ENCODE measurements around the gene CELA3B.
A peak's percentile ranks its signal among the peaks of the same experiment; 100 is the strongest.
"Not testable (repeated sequence)": the region's sequence is repeated elsewhere in the genome, so short reads cannot be mapped to it uniquely, and the experiment has no call there.

CELA3B gene

DNA sequence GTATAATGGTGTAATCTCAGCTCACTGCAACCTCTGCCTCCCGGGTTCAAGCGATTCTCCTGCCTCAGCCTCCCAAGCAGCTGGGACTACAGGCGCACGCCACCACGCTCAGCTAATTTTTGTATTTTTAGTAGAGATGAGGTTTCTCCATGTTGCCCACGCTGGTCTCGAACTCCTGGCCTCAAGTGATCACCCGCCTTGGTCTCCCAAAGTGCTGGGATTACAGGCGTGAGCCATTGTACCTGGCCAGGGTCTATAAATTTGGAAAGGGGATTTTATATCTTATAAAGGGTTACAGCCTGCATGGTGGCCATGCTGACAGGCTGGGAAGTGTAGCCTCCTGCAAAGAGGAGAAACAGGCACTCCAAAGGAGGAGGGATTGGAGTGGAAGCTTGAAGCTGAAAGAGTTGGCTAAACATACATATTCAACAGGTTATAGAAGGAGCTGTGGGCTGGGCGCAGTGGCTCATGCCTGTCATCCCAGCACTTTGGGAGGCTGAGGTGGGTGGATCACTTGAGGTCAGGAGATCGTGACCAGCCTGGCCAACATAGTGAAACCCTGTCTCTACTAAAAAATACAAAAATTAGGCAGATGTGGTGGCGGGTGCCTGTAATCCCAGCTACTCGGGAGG is 37.9 kb downstream of the CELA3B start:
- not testable (repeated sequence) for DNase-seq

DNA sequence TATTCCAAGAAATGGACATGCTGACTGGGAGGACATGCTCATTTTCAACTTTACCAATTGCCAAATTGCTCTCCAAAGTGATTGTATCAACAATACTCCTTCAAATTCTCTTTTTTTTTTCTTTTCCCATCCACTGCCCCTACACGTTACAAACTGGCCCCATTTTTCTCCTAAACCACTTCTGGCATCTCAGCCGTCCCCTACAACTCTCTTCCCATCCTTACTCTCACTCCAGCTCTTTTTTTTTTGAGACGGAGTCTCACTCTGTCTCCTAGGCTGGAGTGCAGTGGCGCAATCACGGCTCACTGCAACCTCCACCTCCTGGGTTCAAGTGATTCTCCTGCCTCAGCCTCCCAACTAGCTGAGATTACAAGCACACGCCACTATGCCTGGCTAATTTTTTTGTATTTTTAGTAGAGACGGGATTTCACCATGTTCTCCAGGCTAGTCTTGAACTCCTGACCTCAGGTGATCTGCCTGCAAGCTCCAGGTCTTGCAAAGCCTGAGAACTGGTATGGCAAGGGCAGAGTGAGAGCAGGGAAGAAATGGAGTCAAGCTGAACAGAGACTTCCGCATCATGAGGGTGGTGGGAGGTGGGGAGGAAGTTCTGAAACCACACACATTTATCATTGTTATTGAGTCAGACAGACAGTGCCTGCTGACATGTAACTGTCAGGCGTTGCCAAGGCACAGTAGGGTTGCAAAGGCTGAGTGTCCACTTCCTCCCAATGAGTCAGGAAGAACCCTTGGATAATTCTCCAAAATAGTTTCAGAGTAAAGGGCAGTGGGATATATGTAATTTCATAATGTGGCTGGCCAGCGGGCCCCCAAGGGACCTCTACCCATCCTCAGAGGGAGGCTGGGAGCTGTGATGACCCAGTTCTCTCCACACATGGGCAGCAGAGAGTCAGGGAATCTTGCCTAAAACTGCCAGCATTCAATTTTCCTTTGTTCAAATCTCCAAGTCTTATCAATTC is 42.0 kb downstream of the CELA3B start:
- DNase-seq = peak in 1 of 2 experiments; percentile 20

DNA sequence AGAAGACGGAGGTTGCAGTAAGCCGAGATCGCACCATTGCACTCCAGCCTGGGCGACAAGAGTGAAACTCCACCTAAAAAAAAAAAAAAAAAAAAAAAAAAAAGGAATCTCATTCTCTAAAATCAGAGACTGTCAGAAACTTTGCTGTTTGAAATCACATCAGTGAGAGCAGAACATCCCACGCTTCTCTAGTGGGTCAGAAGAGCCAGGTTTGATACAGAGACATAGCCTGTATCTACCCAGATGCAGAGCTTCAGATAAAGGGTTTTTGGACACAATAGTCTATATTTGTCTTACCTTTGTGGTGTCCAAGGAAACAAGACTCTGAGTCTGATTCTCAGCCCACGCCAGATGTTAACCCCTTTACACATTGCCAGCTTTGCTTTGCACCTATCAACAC is 44.2 kb downstream of the CELA3B start:
- DNase-seq = no peak

DNA sequence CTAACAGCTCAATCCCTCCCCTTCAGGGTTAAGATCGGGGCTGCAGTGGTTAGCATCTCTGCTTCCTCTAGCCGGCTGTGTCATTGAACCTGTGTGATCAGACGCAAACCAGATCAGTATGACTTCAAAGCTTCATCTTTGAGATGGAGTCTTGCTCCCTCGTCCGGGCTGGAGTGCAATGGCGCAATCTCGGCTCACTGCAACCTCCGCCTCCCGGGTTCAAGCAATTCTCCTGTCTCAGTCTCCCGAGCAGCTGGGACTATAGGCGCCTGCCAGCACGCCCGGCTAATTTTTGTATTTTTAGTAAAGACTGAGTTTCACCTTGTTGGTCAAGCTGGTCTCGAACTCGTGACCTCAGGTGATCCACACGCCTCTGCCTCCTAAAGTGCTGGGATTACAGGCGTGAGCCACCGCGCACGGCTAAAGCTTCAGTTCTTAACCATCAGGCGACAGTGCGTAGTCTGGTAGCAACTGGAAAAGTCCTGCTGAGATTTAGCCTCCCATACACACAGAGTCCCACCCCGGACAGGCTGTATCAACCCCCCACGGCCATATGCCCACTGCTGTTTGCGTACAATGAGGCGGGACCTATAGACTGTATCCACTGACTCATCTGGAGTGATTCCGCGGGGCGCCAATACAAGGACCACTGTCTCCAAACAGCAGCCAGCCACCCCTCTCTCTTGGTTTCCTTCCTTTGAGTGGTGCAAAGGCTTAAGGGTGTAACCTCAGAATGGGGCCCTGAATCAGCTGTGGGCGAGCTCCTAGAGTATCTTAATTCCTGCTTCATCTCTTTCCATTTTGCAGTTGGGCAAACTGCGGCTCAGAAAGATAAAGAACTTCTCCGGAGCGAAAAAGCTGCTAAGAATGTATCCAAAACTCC is 47.9 kb downstream of the CELA3B start:
- DNase-seq = peak; percentile 75 to 87

DNA sequence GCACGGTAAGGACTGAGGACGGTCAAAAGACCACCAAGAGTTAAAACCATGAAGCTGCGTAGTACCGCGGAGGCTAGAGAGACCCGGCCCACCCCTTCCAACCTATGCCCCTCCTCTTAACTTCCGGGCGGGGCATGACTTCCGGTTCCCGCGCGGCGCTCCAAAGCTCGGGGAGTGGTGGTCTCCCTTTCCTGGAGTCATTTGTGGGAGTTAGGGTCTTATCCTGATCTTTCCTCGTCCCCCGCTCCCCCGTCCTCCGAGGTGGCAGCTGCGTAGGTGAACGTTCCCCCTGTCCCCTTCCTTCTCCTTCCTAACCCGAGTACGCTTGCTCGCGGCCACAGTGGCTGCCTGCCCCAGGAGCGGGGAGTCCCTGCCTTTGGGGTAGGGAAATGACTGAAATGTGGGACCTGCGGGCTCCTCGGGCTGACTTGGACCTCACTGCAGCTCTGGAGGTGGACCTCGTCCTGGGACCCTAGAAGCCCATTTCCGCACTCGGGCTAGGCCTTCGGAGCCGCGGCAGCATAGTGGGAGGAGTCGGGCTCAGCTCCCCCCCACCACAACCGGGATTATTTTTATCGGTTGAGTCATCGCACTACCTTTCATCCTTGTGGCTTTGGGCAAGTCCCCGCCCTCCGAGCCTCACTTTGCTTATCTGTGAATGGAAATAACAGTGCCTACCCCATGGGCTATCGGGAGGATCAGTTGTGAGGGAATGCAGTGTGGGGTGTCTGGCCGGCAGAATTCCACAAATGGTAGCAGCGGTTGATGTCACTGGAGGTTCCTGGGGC is 48.7 kb downstream of the CELA3B start:
- DNase-seq = peak; percentile 91 to 95

DNA sequence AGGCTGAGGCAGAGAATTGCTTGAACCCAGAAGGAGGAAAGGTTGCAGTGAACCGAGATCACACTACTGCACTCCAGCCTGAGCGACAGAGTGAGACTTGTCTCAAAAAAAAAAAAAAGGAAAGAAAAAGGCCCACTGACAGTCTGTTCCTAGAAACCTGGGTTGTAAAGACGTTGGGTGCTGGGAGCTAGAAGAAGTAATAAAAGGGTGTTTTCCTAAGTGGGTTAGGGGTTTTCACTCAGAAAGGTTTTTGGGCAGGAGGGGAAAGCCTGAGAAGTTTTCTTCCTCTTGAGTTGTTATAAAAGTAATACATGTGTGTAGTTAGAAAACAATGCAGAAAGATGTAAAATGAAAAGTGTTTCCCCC is 50.1 kb downstream of the CELA3B start:
- no peak for DNase-seq

DNA sequence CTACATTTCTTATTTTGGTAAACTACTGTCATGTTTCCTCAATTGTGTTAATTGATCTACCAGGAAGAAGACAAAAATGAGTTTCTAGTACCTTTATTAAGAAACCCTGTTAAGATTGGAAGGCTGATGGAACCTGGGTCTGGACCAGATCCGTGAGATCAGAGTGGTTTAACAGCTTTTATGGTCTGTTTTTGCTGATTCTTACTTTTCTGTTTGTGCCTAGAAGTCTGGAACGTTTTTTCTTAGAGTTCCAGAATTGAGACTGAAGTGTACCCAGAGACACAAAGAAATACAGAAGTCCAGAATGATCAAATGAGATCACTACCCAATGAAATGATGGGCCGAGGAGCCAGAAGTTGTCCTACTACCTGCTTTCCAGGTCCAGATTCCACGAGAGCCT is 53.2 kb downstream of the CELA3B start:
- no peak for DNase-seq

DNA sequence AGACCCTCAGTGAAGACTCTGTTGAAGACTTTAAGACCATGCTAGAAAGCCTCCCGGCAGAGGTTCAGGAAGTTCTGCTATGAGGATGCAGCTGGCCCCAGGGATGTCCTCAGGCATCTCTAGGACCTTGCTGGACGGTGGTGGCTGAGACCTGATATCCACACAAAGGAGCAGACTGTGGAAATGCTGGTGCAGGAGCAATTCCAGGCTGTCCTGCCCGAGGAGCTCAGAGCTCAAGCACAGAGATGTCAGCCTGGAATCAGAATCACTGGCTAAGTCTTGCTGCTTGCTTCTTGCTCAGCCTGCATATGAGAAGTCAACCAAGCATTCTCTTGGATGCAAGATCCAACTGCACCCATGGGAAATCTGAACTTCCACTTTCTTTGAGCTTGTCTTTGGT is 53.7 kb downstream of the CELA3B start:
- DNase-seq = no peak

DNA sequence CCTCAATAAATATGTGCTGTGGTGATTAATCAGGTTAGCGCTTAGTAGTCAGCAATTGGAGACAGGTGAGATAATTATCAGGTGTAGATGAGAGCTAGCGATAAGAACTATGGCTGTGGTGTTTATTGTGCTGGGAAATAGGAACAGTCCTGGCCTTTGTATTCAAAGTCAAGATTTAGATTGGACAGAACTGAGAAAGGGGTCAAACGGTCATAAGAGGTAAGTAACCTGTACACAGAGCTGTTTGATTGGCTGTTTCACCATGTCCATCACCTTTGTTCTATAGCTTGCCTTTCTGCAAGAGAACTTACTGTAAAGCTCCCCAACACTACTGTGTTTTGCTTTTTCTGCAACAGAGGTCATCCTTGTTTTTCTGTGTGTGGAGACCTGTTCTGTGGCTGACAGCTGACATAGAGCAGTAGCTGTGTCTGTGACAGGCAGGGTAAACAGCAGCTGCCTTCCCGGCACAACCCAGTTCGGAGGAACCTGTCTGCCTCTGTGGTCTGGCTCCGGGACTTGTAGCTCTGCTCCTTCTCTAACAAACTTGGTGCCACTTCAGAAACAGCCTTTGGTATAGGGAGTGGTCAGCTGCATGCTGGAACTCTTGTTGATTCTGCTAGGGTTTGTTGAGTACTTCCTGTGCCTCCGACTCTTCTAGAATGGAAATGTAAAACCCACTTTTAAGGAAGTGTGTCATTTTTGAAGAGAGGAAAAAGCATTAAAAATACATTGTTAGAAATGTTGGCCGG is 54.6 kb downstream of the CELA3B start:
- DNase-seq = no peak

DNA sequence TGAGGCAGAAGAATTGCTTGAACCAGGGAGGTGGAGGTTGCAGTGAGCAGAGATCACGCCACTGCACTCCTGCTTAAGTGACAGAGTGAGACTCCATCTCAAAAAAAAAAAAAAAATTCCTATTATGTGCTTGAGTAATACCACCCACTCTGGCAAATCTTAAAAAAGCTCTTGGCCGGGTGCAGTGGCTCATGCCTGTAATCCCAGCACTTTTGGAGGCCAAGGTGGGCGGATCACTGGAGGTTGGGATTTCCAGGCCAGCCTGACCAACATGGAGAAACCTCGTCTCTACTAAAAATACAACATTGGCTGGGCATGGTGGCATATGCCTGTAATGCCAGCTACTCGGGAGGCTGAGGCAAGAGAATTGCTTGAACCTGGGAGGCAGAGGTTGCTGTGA is 58.0 kb downstream of the CELA3B start:
- DNase-seq = not testable (repeated sequence)

DNA sequence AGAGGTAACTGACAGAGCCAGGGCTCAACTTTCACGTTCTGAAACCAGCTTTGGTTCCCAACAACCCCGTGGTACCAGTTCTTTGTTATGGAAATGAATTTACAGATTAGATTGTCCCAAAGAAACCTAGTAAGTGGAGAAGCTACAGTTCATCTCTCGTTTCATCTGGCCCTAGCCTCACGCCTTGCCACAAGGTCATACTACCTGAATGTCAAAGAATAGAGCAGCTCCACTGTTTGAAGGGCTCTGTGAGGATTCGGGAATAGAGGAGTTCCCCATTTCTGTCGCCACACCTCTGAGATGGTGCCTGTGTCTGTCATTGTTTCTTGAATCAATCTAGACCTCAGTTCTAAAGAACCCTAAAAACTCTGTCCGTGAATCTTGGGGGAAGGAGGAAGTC is 60.7 kb downstream of the CELA3B start:
- no peak for DNase-seq

DNA sequence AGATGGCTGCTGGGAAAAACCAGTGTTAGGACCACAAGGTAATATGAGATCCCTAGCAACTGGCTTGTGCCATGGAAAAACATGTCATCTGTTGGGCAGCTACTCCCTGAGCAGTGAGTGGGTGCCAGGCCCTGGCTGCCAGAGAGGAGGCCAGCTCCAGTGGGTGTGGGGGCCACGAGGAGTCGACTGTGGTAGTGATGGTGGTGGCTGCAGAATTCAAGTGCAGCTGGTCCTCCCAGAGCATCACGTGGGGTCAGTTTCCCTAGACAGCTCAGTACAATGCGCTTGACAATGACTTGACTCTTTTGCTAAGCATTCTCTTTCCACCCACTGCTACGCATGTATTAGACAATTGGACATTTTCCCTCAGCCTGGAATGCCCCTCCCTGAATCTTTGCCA is 61.2 kb downstream of the CELA3B start:
- no peak for DNase-seq
